MM.1S (cell line): ENCODE measurements around the gene SPECC1L.
A peak's percentile ranks its signal among the peaks of the same experiment; 100 is the strongest.

Experiments used
- DNase-seq: peaks from one replicate; pipeline ENCODE4 v3.0.0-alpha.2; 2015
- H2AFZ ChIP-seq: fragments of 300-600 bp; sonication (generic); 2 replicates; pipeline ENCODE4 v1.6.0; 2016; ENCODE audit warnings: antibody characterized with exemption, low read length
- H3F3A ChIP-seq: fragments of 300-600 bp; sonication (generic); 2 replicates; pipeline ENCODE4 v1.6.1; 2016; ENCODE audit warnings: mild to moderate bottlenecking, antibody characterized with exemption, low read length, moderate library complexity, mixed read lengths; ENCODE audit not compliant: insufficient read depth
- H3K27ac ChIP-seq: fragments of 300-600 bp; sonication (generic); 2 replicates; pipeline ENCODE4 v1.5.1; 2016; ENCODE audit warnings: mild to moderate bottlenecking, low read length
- H3K27me3 ChIP-seq: fragments of 300-600 bp; sonication (generic); replicated peaks from 2 replicates; pipeline ENCODE4 v1.6.0; 2016; ENCODE audit warnings: low read length; ENCODE audit not compliant: insufficient read depth
- H3K36me3 ChIP-seq: fragments of 300-600 bp; sonication (generic); replicated peaks from 2 replicates; pipeline ENCODE4 v1.6.1; 2016; ENCODE audit warnings: mild to moderate bottlenecking, low read length, mixed read lengths; ENCODE audit not compliant: insufficient read depth
- H3K4me1 ChIP-seq: fragments of 300-600 bp; sonication (generic); 2 replicates; pipeline ENCODE4 v1.6.1; 2016; ENCODE audit warnings: low read length, mixed read lengths
- H3K4me2 ChIP-seq: fragments of 300-600 bp; sonication (generic); 2 replicates; pipeline ENCODE4 v1.6.0; 2016; ENCODE audit warnings: low read depth, low read length
- H3K4me3 ChIP-seq: fragments of 300-600 bp; sonication (generic); 2 replicates; pipeline ENCODE4 v1.5.1; 2016; ENCODE audit warnings: low read length, mixed read lengths
- H3K79me2 ChIP-seq: fragments of 300-600 bp; sonication (generic); 2 replicates; pipeline ENCODE4 v1.6.1; 2016; ENCODE audit warnings: mixed run types, low read length, mixed read lengths
- H3K9ac ChIP-seq: fragments of 300-600 bp; sonication (generic); 2 replicates; pipeline ENCODE4 v1.6.1; 2016; ENCODE audit warnings: low read length, mixed read lengths
- H3K9me2 ChIP-seq: fragments of 300-600 bp; sonication (generic); replicated peaks from 2 replicates; pipeline ENCODE4 v1.6.1; 2016; ENCODE audit warnings: mild to moderate bottlenecking, low read length, mixed read lengths; ENCODE audit not compliant: insufficient read depth
- H3K9me3 ChIP-seq: fragments of 300-600 bp; sonication (generic); replicated peaks from 2 replicates; pipeline ENCODE4 v1.6.1; 2016; ENCODE audit warnings: mild to moderate bottlenecking, low read length, mixed read lengths; ENCODE audit not compliant: insufficient read depth
- H4K20me1 ChIP-seq: fragments of 300-600 bp; sonication (generic); 2 replicates; pipeline ENCODE4 v1.6.1; 2016; ENCODE audit warnings: mild to moderate bottlenecking, low read length, moderate library complexity, mixed read lengths; ENCODE audit not compliant: insufficient read depth
- EZH2 ChIP-seq: fragments of 300-600 bp; sonication (generic); optimal IDR thresholded peaks from 2 replicates; pipeline ENCODE3; 2017; ENCODE audit warnings: low read depth, mild to moderate bottlenecking, antibody characterized with exemption, low read length, mixed read lengths
- EZH2phosphoT487 ChIP-seq: fragments of 300-600 bp; sonication (generic); IDR thresholded peaks from 2 replicates; pipeline ENCODE4 v1.6.1; 2018; ENCODE audit warnings: antibody characterized with exemption, low read length
- TF ChIP-seq, protein P1 (sequence below): fragments of 300-600 bp; sonication (generic); IDR thresholded peaks from 2 replicates; pipeline ENCODE4 v1.5.1; 2016; ENCODE audit warnings: antibody characterized with exemption, low read length, mixed read lengths

The SPECC1L gene

GRCh38 chr22:24435323-24435645, 164.7 kb downstream of the SPECC1L start:
- Histone ChIP-seq H3K4me1 (peaks cover 73% of the 10 kb centered on the region), H3K9me3 (no peaks in the 10 kb centered on the region), H3K9ac (peak overlapping the region; percentile 80), H4K20me1 (no peaks in the 10 kb centered on the region), H3K27ac (peak overlapping the region; percentile 98), H3K27me3 (no peaks in the 10 kb centered on the region), H3K4me3 (peak overlapping the region; percentile 8; the same call in 1 of the 2 replicates), H3K4me2 (peak overlapping the region; percentile 94), H2AFZ (no peak overlapping the region), H3K36me3 (peaks cover 4% of the 10 kb centered on the region; the same call in 1 of the 2 replicates), H3F3A (peaks cover 32% of the 10 kb centered on the region), H3K79me2 (peaks cover 90% of the 10 kb centered on the region), H3K9me2 (no peaks in the 10 kb centered on the region)
- DNase-seq = no peak
- TF ChIP-seq EZH2 = no peak

DNA sequence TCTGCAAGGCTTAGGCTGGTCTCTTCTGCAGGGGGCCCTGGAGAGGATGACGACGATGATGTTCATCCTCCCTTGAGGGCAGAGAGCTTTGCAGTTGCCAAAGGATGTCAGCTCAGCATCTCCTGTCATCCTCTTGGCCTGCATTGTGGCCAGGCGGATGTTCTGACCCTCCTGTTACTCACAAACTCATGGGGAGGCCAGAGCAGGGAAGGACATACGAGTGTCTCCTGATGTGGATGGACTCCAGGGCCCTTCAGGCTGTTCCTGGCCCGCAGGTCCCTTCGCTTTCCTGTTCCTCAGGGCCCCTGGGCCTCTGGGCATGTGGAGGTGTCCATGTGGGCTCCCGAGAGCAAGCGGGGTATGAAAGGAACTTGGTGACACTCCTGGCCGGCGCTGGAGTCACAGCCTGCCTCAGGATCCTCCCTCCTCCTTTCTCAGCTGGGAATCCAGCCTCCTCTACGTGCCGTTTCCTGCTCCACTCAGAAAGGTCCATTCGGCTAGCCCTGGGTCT, 165.3 kb downstream of the SPECC1L start:
- Histone ChIP-seq H3K4me2 (no peak overlapping the region), H3K27me3 (no peaks in the 10 kb centered on the region), H3K4me3 (no peak overlapping the region), H3K79me2 (peaks cover 89% of the 10 kb centered on the region), H3K27ac (peak overlapping the region; percentile 98; the same call in 1 of the 2 replicates), H3K9me3 (no peaks in the 10 kb centered on the region), H2AFZ (no peak overlapping the region), H3K4me1 (peaks cover 67% of the 10 kb centered on the region), H3K36me3 (peaks cover 4% of the 10 kb centered on the region; the same call in 1 of the 2 replicates), H4K20me1 (no peaks in the 10 kb centered on the region), H3F3A (peaks cover 32% of the 10 kb centered on the region), H3K9me2 (no peaks in the 10 kb centered on the region), H3K9ac (no peak overlapping the region)
- TF ChIP-seq EZH2phosphoT487 (no peak), EZH2 (no peak)
- TF ChIP-seq, protein P1, sequence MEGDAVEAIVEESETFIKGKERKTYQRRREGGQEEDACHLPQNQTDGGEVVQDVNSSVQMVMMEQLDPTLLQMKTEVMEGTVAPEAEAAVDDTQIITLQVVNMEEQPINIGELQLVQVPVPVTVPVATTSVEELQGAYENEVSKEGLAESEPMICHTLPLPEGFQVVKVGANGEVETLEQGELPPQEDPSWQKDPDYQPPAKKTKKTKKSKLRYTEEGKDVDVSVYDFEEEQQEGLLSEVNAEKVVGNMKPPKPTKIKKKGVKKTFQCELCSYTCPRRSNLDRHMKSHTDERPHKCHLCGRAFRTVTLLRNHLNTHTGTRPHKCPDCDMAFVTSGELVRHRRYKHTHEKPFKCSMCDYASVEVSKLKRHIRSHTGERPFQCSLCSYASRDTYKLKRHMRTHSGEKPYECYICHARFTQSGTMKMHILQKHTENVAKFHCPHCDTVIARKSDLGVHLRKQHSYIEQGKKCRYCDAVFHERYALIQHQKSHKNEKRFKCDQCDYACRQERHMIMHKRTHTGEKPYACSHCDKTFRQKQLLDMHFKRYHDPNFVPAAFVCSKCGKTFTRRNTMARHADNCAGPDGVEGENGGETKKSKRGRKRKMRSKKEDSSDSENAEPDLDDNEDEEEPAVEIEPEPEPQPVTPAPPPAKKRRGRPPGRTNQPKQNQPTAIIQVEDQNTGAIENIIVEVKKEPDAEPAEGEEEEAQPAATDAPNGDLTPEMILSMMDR = no peak
- DNase-seq = no peak

DNA sequence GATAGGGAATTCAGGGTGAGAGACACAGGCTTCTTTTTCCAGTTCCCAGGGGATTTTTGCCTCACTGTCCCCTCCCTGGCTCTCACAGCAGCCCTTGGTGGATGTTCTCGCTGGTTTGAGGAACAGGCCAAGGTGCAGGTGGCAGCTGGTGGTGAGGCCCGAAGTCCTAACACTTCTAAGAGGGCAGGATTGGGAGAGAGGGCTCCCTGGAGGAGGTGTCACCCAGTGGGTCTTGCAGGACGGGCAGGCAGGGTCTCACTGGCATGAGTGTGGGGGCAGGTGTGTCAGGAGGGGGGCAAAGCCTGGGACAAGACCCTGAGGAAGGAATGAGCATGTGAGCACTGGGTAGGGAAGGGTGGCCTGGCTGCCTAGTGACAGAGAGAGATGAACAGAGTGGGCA, 165.9 kb downstream of the SPECC1L start:
- Histone ChIP-seq H3K9me3 (no peaks in the 10 kb centered on the region), H3K36me3 (peaks cover 4% of the 10 kb centered on the region; the same call in 1 of the 2 replicates), H3K9ac (no peak overlapping the region), H3K9me2 (no peaks in the 10 kb centered on the region), H2AFZ (no peak overlapping the region), H3F3A (peaks cover 32% of the 10 kb centered on the region), H3K4me2 (no peak overlapping the region), H3K79me2 (peaks cover 87% of the 10 kb centered on the region), H3K4me3 (no peak overlapping the region), H3K27me3 (no peaks in the 10 kb centered on the region), H4K20me1 (no peaks in the 10 kb centered on the region), H3K27ac (peak overlapping the region; percentile 52; the same call in 1 of the 2 replicates), H3K4me1 (peaks cover 61% of the 10 kb centered on the region)
- TF ChIP-seq EZH2phosphoT487 (no peak), EZH2 (no peak)
- TF ChIP-seq, protein P1 = no peak
- no peak for DNase-seq

DNA sequence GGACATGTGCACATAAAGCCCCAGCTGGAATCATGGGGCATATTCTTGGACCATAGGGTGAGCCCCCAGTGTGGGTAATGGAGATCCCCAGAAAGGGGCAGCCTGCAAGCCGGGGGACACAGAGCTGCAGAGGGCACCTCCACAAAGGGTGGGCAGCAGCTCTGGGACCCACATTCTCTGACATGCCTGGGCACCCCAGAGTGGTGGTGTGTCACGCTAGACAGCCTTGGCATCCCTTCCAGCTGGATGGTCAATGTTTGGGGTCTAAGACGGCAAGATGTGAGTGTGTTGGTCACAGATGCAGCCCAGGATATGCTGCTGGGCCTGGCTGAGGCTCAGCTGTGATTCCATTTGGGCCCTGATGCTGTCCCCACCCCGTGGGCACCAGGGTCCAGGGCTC, 166.5 kb downstream of the SPECC1L start:
- Histone ChIP-seq H3K9ac (no peak overlapping the region), H3K79me2 (peaks cover 86% of the 10 kb centered on the region), H3K27ac (peak overlapping the region; percentile 52; the same call in 1 of the 2 replicates), H3K4me1 (peaks cover 55% of the 10 kb centered on the region), H3F3A (peaks cover 32% of the 10 kb centered on the region), H3K9me3 (no peaks in the 10 kb centered on the region), H3K9me2 (no peaks in the 10 kb centered on the region), H3K36me3 (peaks cover 4% of the 10 kb centered on the region; the same call in 1 of the 2 replicates), H3K4me2 (no peak overlapping the region), H3K27me3 (no peaks in the 10 kb centered on the region), H4K20me1 (no peaks in the 10 kb centered on the region), H3K4me3 (no peak overlapping the region), H2AFZ (no peak overlapping the region)
- TF ChIP-seq, protein P1 = no peak
- TF ChIP-seq EZH2phosphoT487 (no peak), EZH2 (no peak)
- DNase-seq = no peak
